Prostate gland (tissue), 2 donors: ENCODE measurements around the gene MAML2. TPM values are rescaled to one million over a fixed set of nuclear protein-coding genes. Genes with fewer than 3 reads are reported as not detected.

Experiments used
- DNase-seq: peaks from one replicate; pipeline ENCODE4 v3.0.0-alpha.2; 2019; ENCODE audit warnings: low spot score
- H3K27ac ChIP-seq, 2 donors: fragments of 200-600 bp; sonication (generic); 2 replicates each; pipeline ENCODE4 v1.5.1; 2017 to 2019
- H3K27me3 ChIP-seq: fragments of 200-600 bp; sonication (generic); replicated peaks from 2 replicates; pipeline ENCODE4 v1.5.1; 2019; ENCODE audit not compliant: insufficient read depth
- H3K36me3 ChIP-seq, 2 donors: fragments of 200-600 bp; sonication (generic); 1 replicate in 1 of 2; 2 replicates in 1 of 2; pipeline versions ENCODE4 v1.5.1 to v1.8.1; 2017 to 2019
- H3K4me1 ChIP-seq: fragments of 200-600 bp; sonication (generic); replicated peaks from 2 replicates; pipeline ENCODE4 v1.5.1; 2019
- H3K4me3 ChIP-seq, 2 donors: fragments of 200-600 bp; sonication (generic); 2 replicates each; pipeline ENCODE4 v1.5.1; 2017 to 2019
- H3K9me3 ChIP-seq: fragments of 200-600 bp; sonication (generic); 2 replicates; pipeline ENCODE4 v1.5.1; 2017
- POLR2A ChIP-seq: fragments of 450-650 bp; IDR thresholded peaks from one replicate; pipeline ENCODE4 v1.6.1; 2016; ENCODE audit warnings: antibody characterized with exemption, mild to moderate bottlenecking
- POLR2AphosphoS5 ChIP-seq: sonication (generic); formaldehyde crosslinking; IDR thresholded peaks from one replicate; pipeline ENCODE4 v1.6.1; 2017; ENCODE audit warnings: antibody characterized with exemption
- WGBS: methylation state at CpG from one replicate; pipeline ENCODE4 v1.1.5; 2018; 5-methylcytosine and 5-hydroxymethylcytosine counted together
- intact Hi-C: fragments of 100-400 bp; cut with DNase I; formaldehyde crosslinking; loops from one replicate; pipeline ENCODE4 v1.14.2; 2022
- total RNA-seq, 2 donors: library from RNA; depleted of rRNA; stranded (reverse); fragments of >200 nt; gene quantifications; one replicate each; pipeline ENCODE4 v1.1.0, GENCODE V29; 2016
- TF ChIP-seq, protein P1 (sequence below), 4 experiments: fragments of 200-600 bp in 2 of 4; fragments of 450-650 bp in 2 of 4; sonication (generic) in 2 of 4; IDR thresholded peaks; 1 replicate in 3 of 4; 2 replicates in 1 of 4; pipeline ENCODE4 v1.5.1; 2016 to 2019; ENCODE audit warnings: antibody characterized with exemption in 4 of 4, mild to moderate bottlenecking in 2 of 4, moderate library complexity in 2 of 4

The MAML2 gene
- total RNA-seq, 2 donors from 2014 or later: 28.9 to 30.4 TPM

DNA sequence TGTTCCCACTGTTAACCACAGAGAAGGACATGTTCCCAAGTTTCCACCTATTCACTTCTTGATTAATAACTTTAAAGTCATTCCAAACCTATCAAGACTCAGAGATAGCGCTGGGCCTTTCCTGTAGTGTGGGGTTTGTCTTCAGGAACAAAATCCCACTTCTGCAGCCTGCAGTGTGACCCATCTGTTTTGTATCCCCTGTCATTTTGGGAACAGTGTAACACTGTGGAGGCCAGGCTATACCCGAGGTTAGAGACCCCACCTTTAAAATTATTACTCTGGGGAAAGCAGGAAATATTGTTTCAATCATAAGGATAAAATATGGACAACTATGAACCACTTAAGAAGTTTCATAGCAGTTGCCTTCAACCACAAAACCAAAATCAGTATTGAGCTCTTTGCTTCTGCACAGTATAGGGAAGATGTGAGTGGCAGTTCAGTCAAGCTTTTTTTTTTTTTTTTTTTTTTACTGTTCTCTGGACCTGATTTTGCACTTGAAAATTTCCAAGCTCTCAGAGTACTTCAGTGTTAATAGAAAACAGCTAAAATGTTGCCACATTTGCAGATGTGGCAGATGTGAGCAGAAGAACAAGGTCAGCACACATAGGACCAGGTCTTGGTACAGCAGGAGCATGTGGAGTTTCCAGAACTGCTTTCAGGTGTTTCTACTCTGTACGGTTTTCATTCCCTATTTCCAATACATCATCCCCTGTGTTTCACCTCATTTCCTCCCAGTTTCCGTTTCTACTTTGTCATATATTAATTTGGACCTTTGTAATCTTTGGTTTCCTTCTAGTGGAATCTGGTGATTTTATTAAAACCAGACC lies 121.5 kb downstream of the MAML2 start:
- H3K27ac ChIP-seq: peak overlapping the region in 1 of 2 donors; percentile 11

DNA sequence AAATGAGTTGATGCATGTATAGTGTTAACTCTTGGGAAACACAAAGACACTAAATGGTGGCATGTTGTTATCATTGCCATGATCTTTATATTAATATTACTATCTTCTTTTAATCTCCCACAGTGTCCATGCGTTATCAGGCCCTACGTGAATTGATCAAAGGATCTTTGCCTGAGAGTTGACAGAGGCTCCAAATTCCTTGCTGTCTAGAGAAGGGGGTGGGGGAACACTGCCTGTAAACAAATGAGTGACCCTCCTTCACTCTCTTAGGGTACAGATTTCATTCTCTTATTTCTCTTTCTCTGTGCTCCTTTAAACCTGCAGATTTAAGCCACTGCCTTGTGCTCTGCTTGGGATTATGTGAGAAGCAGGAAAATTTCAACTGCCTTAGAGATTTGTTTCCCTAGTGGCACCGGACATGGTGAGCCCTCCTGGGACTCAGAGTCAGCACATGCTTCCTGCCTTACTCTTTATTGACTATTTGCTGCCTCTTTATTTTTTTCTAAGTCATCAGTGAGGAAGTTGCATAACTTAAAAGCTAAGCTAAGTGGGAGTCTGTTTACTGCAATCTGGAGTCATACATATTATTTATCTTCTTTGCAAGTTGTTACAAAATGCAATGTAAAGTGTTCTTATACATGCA lies 122.9 kb downstream of the MAML2 start:
- Histone ChIP-seq H3K4me3 (no peak overlapping the region), H3K4me1 (peaks cover 4% of the 10 kb centered on the region), H3K9me3 (no peaks in the 10 kb centered on the region), H3K27ac (peak overlapping the region in 1 of 2 donors; percentile 40), H3K36me3 (no peaks in the 10 kb centered on the region), H3K27me3 (no peaks in the 10 kb centered on the region)
- intact Hi-C loops: no loop called here
- TF ChIP-seq, protein P1, sequence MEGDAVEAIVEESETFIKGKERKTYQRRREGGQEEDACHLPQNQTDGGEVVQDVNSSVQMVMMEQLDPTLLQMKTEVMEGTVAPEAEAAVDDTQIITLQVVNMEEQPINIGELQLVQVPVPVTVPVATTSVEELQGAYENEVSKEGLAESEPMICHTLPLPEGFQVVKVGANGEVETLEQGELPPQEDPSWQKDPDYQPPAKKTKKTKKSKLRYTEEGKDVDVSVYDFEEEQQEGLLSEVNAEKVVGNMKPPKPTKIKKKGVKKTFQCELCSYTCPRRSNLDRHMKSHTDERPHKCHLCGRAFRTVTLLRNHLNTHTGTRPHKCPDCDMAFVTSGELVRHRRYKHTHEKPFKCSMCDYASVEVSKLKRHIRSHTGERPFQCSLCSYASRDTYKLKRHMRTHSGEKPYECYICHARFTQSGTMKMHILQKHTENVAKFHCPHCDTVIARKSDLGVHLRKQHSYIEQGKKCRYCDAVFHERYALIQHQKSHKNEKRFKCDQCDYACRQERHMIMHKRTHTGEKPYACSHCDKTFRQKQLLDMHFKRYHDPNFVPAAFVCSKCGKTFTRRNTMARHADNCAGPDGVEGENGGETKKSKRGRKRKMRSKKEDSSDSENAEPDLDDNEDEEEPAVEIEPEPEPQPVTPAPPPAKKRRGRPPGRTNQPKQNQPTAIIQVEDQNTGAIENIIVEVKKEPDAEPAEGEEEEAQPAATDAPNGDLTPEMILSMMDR (IDR thresholded peaks at IDR 0.05): no peak
- no peak for TF ChIP-seq POLR2A
- TF ChIP-seq POLR2AphosphoS5: no peak
- WGBS: 14% methylated on average over 3 of the region's 3 CpGs
- DNase-seq: no peak

More for the DNA sequence above, 121.5 kb downstream of the MAML2 start:
- H3K4me3 ChIP-seq: no peak overlapping the region
- H3K9me3 ChIP-seq: no peaks in the 10 kb centered on the region
- peaks cover 4% of the 10 kb centered on the region for H3K4me1 ChIP-seq
- WGBS: 52% methylated on average over 4 of the region's 4 CpGs
- no peak for TF ChIP-seq POLR2A
- TF ChIP-seq, protein P1 (IDR thresholded peaks at IDR 0.05): no peak
- no peak for TF ChIP-seq POLR2AphosphoS5
- H3K36me3 ChIP-seq: no peaks in the 10 kb centered on the region
- no peaks in the 10 kb centered on the region for H3K27me3 ChIP-seq
- no peak for DNase-seq
- intact Hi-C loops: no loop called here

DNA sequence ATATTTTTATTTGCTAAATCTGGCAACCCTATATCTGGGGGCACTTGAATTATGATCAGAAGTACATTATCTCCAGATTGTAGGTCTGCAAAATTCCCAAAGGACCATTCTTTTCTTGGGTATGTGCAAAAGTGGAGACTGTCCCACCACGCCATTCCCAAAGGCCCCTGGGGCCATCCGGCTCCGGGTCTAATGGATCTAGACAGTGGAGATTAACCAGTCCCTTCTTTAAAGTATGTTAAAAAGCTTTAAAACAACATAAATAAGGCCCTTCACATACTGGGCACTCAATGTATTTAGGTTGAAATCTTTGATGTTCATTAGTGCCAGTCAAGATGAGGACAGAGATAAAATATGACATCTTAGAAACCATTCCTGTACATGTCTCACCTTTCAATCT lies 124.1 kb downstream of the MAML2 start:
- TF ChIP-seq POLR2A: no peak
- TF ChIP-seq, protein P1 (IDR thresholded peaks at IDR 0.05): no peak
- TF ChIP-seq POLR2AphosphoS5: no peak
- DNase-seq: no peak
- Histone ChIP-seq H3K27me3 (no peaks in the 10 kb centered on the region), H3K27ac (peak overlapping the region in 1 of 2 donors; percentile 13), H3K4me3 (no peak overlapping the region), H3K9me3 (no peaks in the 10 kb centered on the region), H3K36me3 (no peaks in the 10 kb centered on the region), H3K4me1 (peaks cover 4% of the 10 kb centered on the region)
- WGBS: 73% methylated on average over 3 of the region's 3 CpGs
- intact Hi-C loops: no loop called here

DNA sequence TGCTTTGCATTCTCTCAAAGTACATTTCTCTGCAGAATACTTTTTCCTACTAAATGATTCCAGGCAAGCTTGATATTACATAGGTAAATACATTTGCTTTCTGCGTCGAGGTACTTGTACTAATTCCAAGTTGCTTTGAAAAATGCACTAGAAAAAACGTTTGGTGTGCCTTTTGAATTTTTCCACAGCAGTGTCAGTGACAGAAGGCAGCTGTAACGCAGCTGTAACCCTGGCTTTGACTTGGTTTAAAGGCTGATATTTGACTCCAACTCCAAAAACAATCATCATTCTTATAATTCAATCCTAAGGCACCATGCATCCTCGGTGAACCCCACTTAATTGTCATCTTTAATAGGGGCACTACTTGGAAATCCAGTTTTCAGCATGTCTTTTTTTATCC lies 125.0 kb downstream of the MAML2 start:
- H3K4me1 ChIP-seq: peaks cover 7% of the 10 kb centered on the region
- no peaks in the 10 kb centered on the region for H3K9me3 ChIP-seq
- H3K36me3 ChIP-seq: no peaks in the 10 kb centered on the region
- intact Hi-C loops: no loop called here
- TF ChIP-seq POLR2A: no peak
- no peak for TF ChIP-seq POLR2AphosphoS5
- TF ChIP-seq, protein P1 (IDR thresholded peaks at IDR 0.05): no peak
- 24% methylated on average over 5 of the region's 5 CpGs for WGBS
- H3K27ac ChIP-seq: no peak overlapping the region
- DNase-seq: no peak
- H3K4me3 ChIP-seq: no peak overlapping the region
- no peaks in the 10 kb centered on the region for H3K27me3 ChIP-seq
